ENCODE data around the gene PLCG2. TPM values are rescaled to one million over a fixed set of nuclear protein-coding genes. Genes with fewer than 3 reads are reported as not detected.

Gene PLCG2
- polyA plus RNA-seq, 1 donor from 2014 or later, result not detected

DNA sequence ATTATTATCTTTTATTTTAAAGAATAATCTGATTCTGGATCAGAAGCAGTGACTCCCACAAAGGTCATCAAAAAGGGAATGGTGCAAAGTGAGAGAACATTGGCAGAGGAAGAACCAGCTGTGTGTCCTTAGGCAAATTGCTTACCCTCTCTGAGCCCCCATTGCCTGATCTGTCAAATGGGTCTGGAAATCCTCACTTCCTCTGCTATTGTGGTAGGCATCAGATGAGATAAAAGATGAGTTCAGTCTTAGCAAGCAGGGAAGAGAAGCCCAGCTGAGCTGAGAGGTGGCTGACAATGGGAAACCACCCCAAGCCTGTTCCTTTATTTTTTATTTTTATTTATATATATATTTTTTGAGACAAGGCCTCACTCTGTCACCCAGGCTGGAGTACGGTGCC lies 24.2 kb upstream of the PLCG2 start:
- H3K9me3 ChIP-seq (ENCODE audit: low read length), result no peaks in the 10 kb centered on the region
- no peak overlapping the region for H3K4me3 ChIP-seq (ENCODE audit: low read length)
- no peaks in the 10 kb centered on the region for H4K20me1 ChIP-seq (ENCODE audit: insufficient read depth)
- H3K27ac ChIP-seq (ENCODE audit: low read length), result no peak overlapping the region
- TF ChIP-seq MXI1 (conservative IDR thresholded peaks at IDR 0.05; ENCODE audit: poor library complexity, severe bottlenecking), result no peak
- no peak for TF ChIP-seq SMC3 (conservative IDR thresholded peaks at IDR 0.05; ENCODE audit: poor library complexity)
- TF ChIP-seq, protein P1, sequence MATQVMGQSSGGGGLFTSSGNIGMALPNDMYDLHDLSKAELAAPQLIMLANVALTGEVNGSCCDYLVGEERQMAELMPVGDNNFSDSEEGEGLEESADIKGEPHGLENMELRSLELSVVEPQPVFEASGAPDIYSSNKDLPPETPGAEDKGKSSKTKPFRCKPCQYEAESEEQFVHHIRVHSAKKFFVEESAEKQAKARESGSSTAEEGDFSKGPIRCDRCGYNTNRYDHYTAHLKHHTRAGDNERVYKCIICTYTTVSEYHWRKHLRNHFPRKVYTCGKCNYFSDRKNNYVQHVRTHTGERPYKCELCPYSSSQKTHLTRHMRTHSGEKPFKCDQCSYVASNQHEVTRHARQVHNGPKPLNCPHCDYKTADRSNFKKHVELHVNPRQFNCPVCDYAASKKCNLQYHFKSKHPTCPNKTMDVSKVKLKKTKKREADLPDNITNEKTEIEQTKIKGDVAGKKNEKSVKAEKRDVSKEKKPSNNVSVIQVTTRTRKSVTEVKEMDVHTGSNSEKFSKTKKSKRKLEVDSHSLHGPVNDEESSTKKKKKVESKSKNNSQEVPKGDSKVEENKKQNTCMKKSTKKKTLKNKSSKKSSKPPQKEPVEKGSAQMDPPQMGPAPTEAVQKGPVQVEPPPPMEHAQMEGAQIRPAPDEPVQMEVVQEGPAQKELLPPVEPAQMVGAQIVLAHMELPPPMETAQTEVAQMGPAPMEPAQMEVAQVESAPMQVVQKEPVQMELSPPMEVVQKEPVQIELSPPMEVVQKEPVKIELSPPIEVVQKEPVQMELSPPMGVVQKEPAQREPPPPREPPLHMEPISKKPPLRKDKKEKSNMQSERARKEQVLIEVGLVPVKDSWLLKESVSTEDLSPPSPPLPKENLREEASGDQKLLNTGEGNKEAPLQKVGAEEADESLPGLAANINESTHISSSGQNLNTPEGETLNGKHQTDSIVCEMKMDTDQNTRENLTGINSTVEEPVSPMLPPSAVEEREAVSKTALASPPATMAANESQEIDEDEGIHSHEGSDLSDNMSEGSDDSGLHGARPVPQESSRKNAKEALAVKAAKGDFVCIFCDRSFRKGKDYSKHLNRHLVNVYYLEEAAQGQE (IDR thresholded peaks at IDR 0.05; ENCODE audit: borderline replicate concordance), result no peak
- no peak for TF ChIP-seq EP300 (conservative IDR thresholded peaks at IDR 0.05; ENCODE audit: poor library complexity, severe bottlenecking)
- no peak for TF ChIP-seq POLR2AphosphoS5 (IDR thresholded peaks at IDR 0.05)
- TF ChIP-seq, protein P2, sequence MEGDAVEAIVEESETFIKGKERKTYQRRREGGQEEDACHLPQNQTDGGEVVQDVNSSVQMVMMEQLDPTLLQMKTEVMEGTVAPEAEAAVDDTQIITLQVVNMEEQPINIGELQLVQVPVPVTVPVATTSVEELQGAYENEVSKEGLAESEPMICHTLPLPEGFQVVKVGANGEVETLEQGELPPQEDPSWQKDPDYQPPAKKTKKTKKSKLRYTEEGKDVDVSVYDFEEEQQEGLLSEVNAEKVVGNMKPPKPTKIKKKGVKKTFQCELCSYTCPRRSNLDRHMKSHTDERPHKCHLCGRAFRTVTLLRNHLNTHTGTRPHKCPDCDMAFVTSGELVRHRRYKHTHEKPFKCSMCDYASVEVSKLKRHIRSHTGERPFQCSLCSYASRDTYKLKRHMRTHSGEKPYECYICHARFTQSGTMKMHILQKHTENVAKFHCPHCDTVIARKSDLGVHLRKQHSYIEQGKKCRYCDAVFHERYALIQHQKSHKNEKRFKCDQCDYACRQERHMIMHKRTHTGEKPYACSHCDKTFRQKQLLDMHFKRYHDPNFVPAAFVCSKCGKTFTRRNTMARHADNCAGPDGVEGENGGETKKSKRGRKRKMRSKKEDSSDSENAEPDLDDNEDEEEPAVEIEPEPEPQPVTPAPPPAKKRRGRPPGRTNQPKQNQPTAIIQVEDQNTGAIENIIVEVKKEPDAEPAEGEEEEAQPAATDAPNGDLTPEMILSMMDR (IDR thresholded peaks at IDR 0.05; ENCODE audit: poor library complexity, severe bottlenecking), result no peak
- no peak for TF ChIP-seq TAF1 (IDR thresholded peaks at IDR 0.05; ENCODE audit: low read depth)
- no peak for TF ChIP-seq RAD21 (conservative IDR thresholded peaks at IDR 0.05)
- TF ChIP-seq EZH2 (IDR thresholded peaks at IDR 0.05; ENCODE audit: borderline replicate concordance, insufficient read depth, low read length, poor library complexity, severe bottlenecking), result no peak
- H3K9ac ChIP-seq (ENCODE audit: low read length), result no peak overlapping the region
- H3K27me3 ChIP-seq (ENCODE audit: insufficient read depth, low read depth, low read length), result no peaks in the 10 kb centered on the region
- no peaks in the 10 kb centered on the region for H3K9me2 ChIP-seq (ENCODE audit: insufficient read depth, low read length)
- H3K4me2 ChIP-seq (ENCODE audit: low read length), result no peak overlapping the region
- no peaks in the 10 kb centered on the region for H3K36me3 ChIP-seq (ENCODE audit: insufficient read depth, low read length)
- H3F3A ChIP-seq (ENCODE audit: insufficient read depth, low read length, poor library complexity, severe bottlenecking), result no peaks in the 10 kb centered on the region
- H3K79me2 ChIP-seq (replicated peaks; ENCODE audit: insufficient read depth, low read length), result no peaks in the 10 kb centered on the region
- H2AFZ ChIP-seq (ENCODE audit: low read depth, low read length), result no peak overlapping the region

DNA sequence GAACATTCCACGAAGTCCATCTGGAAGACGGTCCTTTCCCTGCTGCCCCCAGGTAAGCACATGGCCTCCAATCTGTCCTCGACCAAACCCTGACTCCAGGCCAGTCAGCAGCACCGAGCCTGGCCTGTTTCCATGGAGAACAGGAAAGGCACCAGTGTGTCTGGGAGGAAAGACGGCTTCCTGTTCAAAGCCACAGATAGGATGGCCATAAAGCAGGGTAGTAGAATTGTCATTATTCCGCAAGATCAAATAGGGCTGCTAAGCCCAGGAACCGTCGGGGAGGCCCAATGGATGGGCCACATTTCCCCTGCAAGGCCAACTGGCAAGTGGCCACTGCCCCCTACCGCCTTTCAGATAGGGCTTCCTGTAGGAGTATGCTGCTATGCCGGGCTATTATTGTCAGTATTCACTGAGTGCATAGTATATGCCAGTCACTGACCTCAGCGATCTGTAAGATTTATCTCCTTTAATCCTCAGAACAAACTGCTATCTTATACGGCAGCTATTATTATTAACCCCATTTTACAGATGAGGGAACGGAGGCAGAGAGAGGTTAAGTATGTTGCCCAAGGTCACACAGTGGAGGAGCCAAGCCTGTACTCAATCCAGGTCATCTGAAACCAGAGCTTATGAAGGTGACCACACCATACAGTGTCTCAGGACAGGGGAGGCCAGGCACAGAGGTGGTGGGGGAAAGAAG lies 23.0 kb upstream of the PLCG2 start:
- H3K27me3 ChIP-seq (ENCODE audit: insufficient read depth, low read depth, low read length), result no peaks in the 10 kb centered on the region
- no peak overlapping the region for H3K4me2 ChIP-seq (ENCODE audit: low read length)
- no peaks in the 10 kb centered on the region for H3K9me2 ChIP-seq (ENCODE audit: insufficient read depth, low read length)
- no peaks in the 10 kb centered on the region for H3K79me2 ChIP-seq (replicated peaks; ENCODE audit: insufficient read depth, low read length)
- no peaks in the 10 kb centered on the region for H3K9me3 ChIP-seq (ENCODE audit: low read length)
- H4K20me1 ChIP-seq (ENCODE audit: insufficient read depth), result no peaks in the 10 kb centered on the region
- no peak for TF ChIP-seq EP300 (conservative IDR thresholded peaks at IDR 0.05; ENCODE audit: poor library complexity, severe bottlenecking)
- TF ChIP-seq EZH2 (IDR thresholded peaks at IDR 0.05; ENCODE audit: borderline replicate concordance, insufficient read depth, low read length, poor library complexity, severe bottlenecking), result no peak
- TF ChIP-seq, protein P1 (IDR thresholded peaks at IDR 0.05; ENCODE audit: borderline replicate concordance), result no peak
- no peak for TF ChIP-seq POLR2AphosphoS5 (IDR thresholded peaks at IDR 0.05)
- TF ChIP-seq TAF1 (IDR thresholded peaks at IDR 0.05; ENCODE audit: low read depth), result no peak
- TF ChIP-seq RAD21 (conservative IDR thresholded peaks at IDR 0.05), result no peak
- TF ChIP-seq MXI1 (conservative IDR thresholded peaks at IDR 0.05; ENCODE audit: poor library complexity, severe bottlenecking), result no peak
- TF ChIP-seq, protein P2 (IDR thresholded peaks at IDR 0.05; ENCODE audit: poor library complexity, severe bottlenecking), result no peak
- no peak for TF ChIP-seq SMC3 (conservative IDR thresholded peaks at IDR 0.05; ENCODE audit: poor library complexity)
- no peak overlapping the region for H3K27ac ChIP-seq (ENCODE audit: low read length)
- H3K4me3 ChIP-seq (ENCODE audit: low read length), result no peak overlapping the region
- H3K36me3 ChIP-seq (ENCODE audit: insufficient read depth, low read length), result no peaks in the 10 kb centered on the region
- no peak overlapping the region for H3K9ac ChIP-seq (ENCODE audit: low read length)
- H3F3A ChIP-seq (ENCODE audit: insufficient read depth, low read length, poor library complexity, severe bottlenecking), result no peaks in the 10 kb centered on the region
- H2AFZ ChIP-seq (ENCODE audit: low read depth, low read length), result no peak overlapping the region
